NCI-H2029 treated with DMSO at 0.1 percent for 48 hours (cell line): ENCODE data around the gene CFAP65.

Experiments used
- DNase-seq: peaks from one replicate; lab custom pipeline; 2025; lab: John Stamatoyannopoulos, UW

The CFAP65 gene

GRCh38 chr2:219060821-219061791 lies 19.8 kb upstream of the CFAP65 start, which contains the start of gene IHH:
TSS of gene IHH (minus strand) at chr2:219060921. CDS start at chr2:219060467, 454 bp downstream.
- DNase-seq = no peak

GRCh38 chr2:219059725-219060682 lies 18.7 kb upstream of the CFAP65 start:
- no peak for DNase-seq

GRCh38 chr2:219059375-219059724 lies 18.0 kb upstream of the CFAP65 start:
- no peak for DNase-seq

- no peak for DNase-seq
Measured at GRCh38 chr2:219058541-219059374, 17.4 kb upstream of the CFAP65 start.

GRCh38 chr2:219057709-219058540 lies 16.6 kb upstream of the CFAP65 start:
- peak; percentile 47 for DNase-seq

GRCh38 chr2:219056896-219057708 lies 15.8 kb upstream of the CFAP65 start:
- no peak for DNase-seq

GRCh38 chr2:219056176-219056895 lies 15.0 kb upstream of the CFAP65 start:
- no peak for DNase-seq

GRCh38 chr2:219054956-219055903 lies 13.9 kb upstream of the CFAP65 start:
- DNase-seq = no peak

- DNase-seq = no peak
Measured at GRCh38 chr2:219049282-219049681, 8.0 kb upstream of the CFAP65 start.

GRCh38 chr2:219045937-219046550 lies 4.7 kb upstream of the CFAP65 start:
- no peak for DNase-seq

GRCh38 chr2:219042750-219043149 lies 1.4 kb upstream of the CFAP65 start:
- no peak for DNase-seq

- no peak for DNase-seq
Measured at GRCh38 chr2:219042157-219042556, 841 bp upstream of the CFAP65 start.

- no peak for DNase-seq
Measured at GRCh38 chr2:219038600-219038999, 2.7 kb downstream of the CFAP65 start.

- DNase-seq = no peak
Measured at GRCh38 chr2:219037783-219038499, 3.4 kb downstream of the CFAP65 start.

- no peak for DNase-seq
Measured at GRCh38 chr2:219035942-219036341, 5.4 kb downstream of the CFAP65 start.

- DNase-seq = no peak
Measured at GRCh38 chr2:219034823-219035222, 6.5 kb downstream of the CFAP65 start.
